Measurements from ENCODE around the gene STMND1.

DNA sequence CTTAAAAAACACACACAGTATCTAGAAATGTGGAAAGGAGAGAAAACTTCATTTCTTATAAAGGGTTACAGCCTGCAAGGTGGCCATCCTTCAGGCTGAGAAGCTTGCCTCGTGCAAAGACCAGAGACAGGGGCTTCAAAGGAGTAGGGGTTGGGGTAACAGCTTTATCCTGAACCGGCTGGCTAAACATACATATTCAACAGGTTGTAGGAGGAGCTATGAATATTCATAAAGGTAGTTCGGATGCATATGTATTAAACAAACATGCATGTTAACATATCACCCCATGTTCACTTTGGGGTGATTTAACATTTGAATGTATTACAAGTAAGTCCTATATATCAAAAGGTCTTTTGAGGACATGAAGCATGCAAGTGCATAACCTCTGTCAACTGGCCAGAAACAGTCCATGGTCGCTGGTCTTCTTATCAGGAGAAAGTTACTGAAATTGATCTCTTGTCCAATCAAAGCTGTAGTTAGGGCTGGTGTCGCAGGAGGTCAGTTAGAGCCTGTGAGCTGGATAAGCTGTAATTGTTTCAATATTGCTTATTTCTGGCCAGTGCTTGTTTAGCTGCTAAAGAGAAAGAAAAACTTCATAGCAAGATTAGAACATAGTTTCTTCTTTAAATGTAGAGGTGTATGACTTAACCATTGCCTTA is 2.3 kb upstream of the STMND1 start:
- TF ChIP-seq, protein P1, sequence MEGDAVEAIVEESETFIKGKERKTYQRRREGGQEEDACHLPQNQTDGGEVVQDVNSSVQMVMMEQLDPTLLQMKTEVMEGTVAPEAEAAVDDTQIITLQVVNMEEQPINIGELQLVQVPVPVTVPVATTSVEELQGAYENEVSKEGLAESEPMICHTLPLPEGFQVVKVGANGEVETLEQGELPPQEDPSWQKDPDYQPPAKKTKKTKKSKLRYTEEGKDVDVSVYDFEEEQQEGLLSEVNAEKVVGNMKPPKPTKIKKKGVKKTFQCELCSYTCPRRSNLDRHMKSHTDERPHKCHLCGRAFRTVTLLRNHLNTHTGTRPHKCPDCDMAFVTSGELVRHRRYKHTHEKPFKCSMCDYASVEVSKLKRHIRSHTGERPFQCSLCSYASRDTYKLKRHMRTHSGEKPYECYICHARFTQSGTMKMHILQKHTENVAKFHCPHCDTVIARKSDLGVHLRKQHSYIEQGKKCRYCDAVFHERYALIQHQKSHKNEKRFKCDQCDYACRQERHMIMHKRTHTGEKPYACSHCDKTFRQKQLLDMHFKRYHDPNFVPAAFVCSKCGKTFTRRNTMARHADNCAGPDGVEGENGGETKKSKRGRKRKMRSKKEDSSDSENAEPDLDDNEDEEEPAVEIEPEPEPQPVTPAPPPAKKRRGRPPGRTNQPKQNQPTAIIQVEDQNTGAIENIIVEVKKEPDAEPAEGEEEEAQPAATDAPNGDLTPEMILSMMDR (IDR thresholded peaks at IDR 0.05), result no peak
- TF ChIP-seq, protein P2, sequence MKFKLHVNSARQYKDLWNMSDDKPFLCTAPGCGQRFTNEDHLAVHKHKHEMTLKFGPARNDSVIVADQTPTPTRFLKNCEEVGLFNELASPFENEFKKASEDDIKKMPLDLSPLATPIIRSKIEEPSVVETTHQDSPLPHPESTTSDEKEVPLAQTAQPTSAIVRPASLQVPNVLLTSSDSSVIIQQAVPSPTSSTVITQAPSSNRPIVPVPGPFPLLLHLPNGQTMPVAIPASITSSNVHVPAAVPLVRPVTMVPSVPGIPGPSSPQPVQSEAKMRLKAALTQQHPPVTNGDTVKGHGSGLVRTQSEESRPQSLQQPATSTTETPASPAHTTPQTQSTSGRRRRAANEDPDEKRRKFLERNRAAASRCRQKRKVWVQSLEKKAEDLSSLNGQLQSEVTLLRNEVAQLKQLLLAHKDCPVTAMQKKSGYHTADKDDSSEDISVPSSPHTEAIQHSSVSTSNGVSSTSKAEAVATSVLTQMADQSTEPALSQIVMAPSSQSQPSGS (CRISPR knock-in tag; IDR thresholded peaks at IDR 0.05; ENCODE audit: borderline replicate concordance, low read depth), result no peak
- TF ChIP-seq NR2C2 (CRISPR knock-in tag; IDR thresholded peaks at IDR 0.05) (no peak), SP1 (CRISPR knock-in tag; conservative IDR thresholded peaks at IDR 0.05) (no peak), NFYB (CRISPR knock-in tag; conservative IDR thresholded peaks at IDR 0.05; ENCODE audit: low read depth) (no peak), GABPB1 (CRISPR knock-in tag; IDR thresholded peaks at IDR 0.05) (no peak)
